Mucosa of stomach (tissue), 1 donor: ENCODE measurements around the gene PRG2.

Experiments
- H3K27me3 ChIP-seq: one replicate; pipeline ENCODE4 v1.7.0; 2013; ENCODE audit warnings: mild to moderate bottlenecking, low read length; ENCODE audit not compliant: control insufficient read depth, insufficient read depth
- H3K36me3 ChIP-seq: one replicate; pipeline ENCODE4 v1.7.0; 2013; ENCODE audit warnings: low read length; ENCODE audit not compliant: control insufficient read depth, insufficient read depth
- H3K4me1 ChIP-seq: one replicate; pipeline ENCODE4 v1.7.0; 2013; ENCODE audit warnings: mild to moderate bottlenecking, low read length; ENCODE audit not compliant: control insufficient read depth, insufficient read depth
- H3K4me3 ChIP-seq: one replicate; pipeline ENCODE4 v1.7.0; 2013; ENCODE audit warnings: low read length
- H3K9ac ChIP-seq: one replicate; pipeline ENCODE4 v1.7.0; 2013; ENCODE audit warnings: mild to moderate bottlenecking, low read length, moderate library complexity
- H3K9me3 ChIP-seq: one replicate; pipeline ENCODE4 v1.7.0; 2013; ENCODE audit warnings: mild to moderate bottlenecking, low read length, moderate library complexity; ENCODE audit not compliant: control insufficient read depth
- donor health status: Pancreatic carcinoma.

PRG2 gene

GRCh38 chr11:57391539-57391938 is 1.1 kb upstream of the PRG2 start:
- Histone ChIP-seq H3K4me3 (no peak overlapping the region), H3K9ac (no peak overlapping the region), H3K9me3 (no peaks in the 10 kb centered on the region), H3K27me3 (no peaks in the 10 kb centered on the region), H3K36me3 (no peaks in the 10 kb centered on the region), H3K4me1 (no peaks in the 10 kb centered on the region)

GRCh38 chr11:57391111-57391510 is 661 bp upstream of the PRG2 start:
- no peaks in the 10 kb centered on the region for H3K27me3 ChIP-seq
- H3K4me3 ChIP-seq: no peak overlapping the region
- no peaks in the 10 kb centered on the region for H3K4me1 ChIP-seq
- H3K9ac ChIP-seq: no peak overlapping the region
- no peaks in the 10 kb centered on the region for H3K9me3 ChIP-seq
- H3K36me3 ChIP-seq: no peaks in the 10 kb centered on the region

- Histone ChIP-seq H3K27me3 (no peaks in the 10 kb centered on the region), H3K4me3 (no peak overlapping the region), H3K4me1 (no peaks in the 10 kb centered on the region), H3K36me3 (no peaks in the 10 kb centered on the region), H3K9me3 (no peaks in the 10 kb centered on the region), H3K9ac (no peak overlapping the region)
Measured at GRCh38 chr11:57387289-57388030, 3.0 kb downstream of the PRG2 start.

GRCh38 chr11:57386178-57386940 is 4.1 kb downstream of the PRG2 start:
- Histone ChIP-seq H3K9ac (no peak overlapping the region), H3K4me3 (no peak overlapping the region), H3K36me3 (no peaks in the 10 kb centered on the region), H3K27me3 (no peaks in the 10 kb centered on the region), H3K9me3 (no peaks in the 10 kb centered on the region), H3K4me1 (no peaks in the 10 kb centered on the region)

- no peaks in the 10 kb centered on the region for H3K4me1 ChIP-seq
- no peaks in the 10 kb centered on the region for H3K36me3 ChIP-seq
- no peaks in the 10 kb centered on the region for H3K9me3 ChIP-seq
- H3K27me3 ChIP-seq: no peaks in the 10 kb centered on the region
- H3K9ac ChIP-seq: no peak within 1 kb of the TSS
- no peak within 1 kb of the TSS for H3K4me3 ChIP-seq
Measured at GRCh38 chr11:57380975-57381374, 9.5 kb downstream of the PRG2 start, which contains the start of gene PRG3. PRG3 (minus strand) TSS chr11:57381150; CDS start chr11:57380708, 442 bp downstream.

- Histone ChIP-seq H3K27me3 (no peaks in the 10 kb centered on the region), H3K9ac (no peak overlapping the region), H3K9me3 (no peaks in the 10 kb centered on the region), H3K4me1 (no peaks in the 10 kb centered on the region), H3K4me3 (no peak overlapping the region), H3K36me3 (no peaks in the 10 kb centered on the region)
Measured at GRCh38 chr11:57379732-57380131, 10.7 kb downstream of the PRG2 start.

- Histone ChIP-seq H3K9ac (no peak overlapping the region), H3K36me3 (no peaks in the 10 kb centered on the region)
Measured at GRCh38 chr11:57378186-57378585, 12.3 kb downstream of the PRG2 start.

GRCh38 chr11:57377107-57377506 is 13.3 kb downstream of the PRG2 start:
- no peaks in the 10 kb centered on the region for H3K4me1 ChIP-seq
- no peaks in the 10 kb centered on the region for H3K27me3 ChIP-seq
- no peaks in the 10 kb centered on the region for H3K36me3 ChIP-seq
- no peaks in the 10 kb centered on the region for H3K9me3 ChIP-seq
- no peak overlapping the region for H3K4me3 ChIP-seq
- no peak overlapping the region for H3K9ac ChIP-seq

More at GRCh38 chr11:57378186-57378585, 12.3 kb downstream of the PRG2 start:
- Histone ChIP-seq H3K4me3 (no peak overlapping the region), H3K27me3 (no peaks in the 10 kb centered on the region), H3K9me3 (no peaks in the 10 kb centered on the region), H3K4me1 (no peaks in the 10 kb centered on the region)

- H3K4me1 ChIP-seq: no peaks in the 10 kb centered on the region
- H3K9ac ChIP-seq: no peak overlapping the region
- H3K9me3 ChIP-seq: no peaks in the 10 kb centered on the region
- H3K27me3 ChIP-seq: no peaks in the 10 kb centered on the region
- H3K4me3 ChIP-seq: no peak overlapping the region
- H3K36me3 ChIP-seq: no peaks in the 10 kb centered on the region
Measured at GRCh38 chr11:57376095-57377090, 14.1 kb downstream of the PRG2 start.

- H3K4me3 ChIP-seq: no peak overlapping the region
- H3K4me1 ChIP-seq: no peaks in the 10 kb centered on the region
- no peaks in the 10 kb centered on the region for H3K27me3 ChIP-seq
- H3K36me3 ChIP-seq: no peaks in the 10 kb centered on the region
- no peaks in the 10 kb centered on the region for H3K9me3 ChIP-seq
- H3K9ac ChIP-seq: no peak overlapping the region
Measured at GRCh38 chr11:57375490-57375889, 15.0 kb downstream of the PRG2 start.

- H3K9me3 ChIP-seq: no peaks in the 10 kb centered on the region
- H3K4me3 ChIP-seq: no peak overlapping the region
- no peaks in the 10 kb centered on the region for H3K4me1 ChIP-seq
- no peaks in the 10 kb centered on the region for H3K27me3 ChIP-seq
- H3K9ac ChIP-seq: no peak overlapping the region
- no peaks in the 10 kb centered on the region for H3K36me3 ChIP-seq
Measured at GRCh38 chr11:57374966-57375365, 15.5 kb downstream of the PRG2 start.
